BLaER1 treated with 17β-estradiol and CSF1 and Interleukin-3, amounts not matched to agents 10 nM and 100 nM (cell line): ENCODE results near the gene CKMT1B.
"Not testable (repeated sequence)": the region's sequence is repeated elsewhere in the genome, so short reads cannot be mapped to it uniquely, and the experiment has no call there.

ENCODE experiments used
- H3K27ac ChIP-seq, 11 experiments: shearing (Covaris generic); formaldehyde crosslinking; 2 replicates each; pipeline ENCODE4 v1.8.1; 2022
- H3K27me3 ChIP-seq, 11 experiments: shearing (Covaris generic); formaldehyde crosslinking; 2 replicates each; pipeline ENCODE4 v1.8.1; 2022
- H3K36me3 ChIP-seq, 11 experiments: shearing (Covaris generic); formaldehyde crosslinking; 2 replicates each; pipeline ENCODE4 v1.8.1; 2022
- H3K4me1 ChIP-seq, 10 experiments: shearing (Covaris generic); formaldehyde crosslinking; 2 replicates each; pipeline ENCODE4 v1.8.1; 2022
- H3K4me2 ChIP-seq, 11 experiments: shearing (Covaris generic); formaldehyde crosslinking; 2 replicates each; pipeline ENCODE4 v1.8.1; 2022
- H3K4me3 ChIP-seq, 10 experiments: shearing (Covaris generic); formaldehyde crosslinking; 2 replicates each; pipeline ENCODE4 v1.8.1; 2022
- H3K9ac ChIP-seq, 11 experiments: shearing (Covaris generic); formaldehyde crosslinking; 2 replicates each; pipeline ENCODE4 v1.8.1; 2022
- H3K9me3 ChIP-seq, 11 experiments: shearing (Covaris generic); formaldehyde crosslinking; replicated peaks in 1 of 11; 2 replicates each; pipeline ENCODE4 v1.8.1; 2022
- H4K20me1 ChIP-seq, 11 experiments: shearing (Covaris generic); formaldehyde crosslinking; 2 replicates each; pipeline ENCODE4 v1.8.1; 2022
- Cebpa-rat ChIP-seq, 11 experiments: shearing (Covaris generic); IDR thresholded peaks; 2 replicates each; pipeline ENCODE4 v1.8.1; 2022

CKMT1B gene

DNA sequence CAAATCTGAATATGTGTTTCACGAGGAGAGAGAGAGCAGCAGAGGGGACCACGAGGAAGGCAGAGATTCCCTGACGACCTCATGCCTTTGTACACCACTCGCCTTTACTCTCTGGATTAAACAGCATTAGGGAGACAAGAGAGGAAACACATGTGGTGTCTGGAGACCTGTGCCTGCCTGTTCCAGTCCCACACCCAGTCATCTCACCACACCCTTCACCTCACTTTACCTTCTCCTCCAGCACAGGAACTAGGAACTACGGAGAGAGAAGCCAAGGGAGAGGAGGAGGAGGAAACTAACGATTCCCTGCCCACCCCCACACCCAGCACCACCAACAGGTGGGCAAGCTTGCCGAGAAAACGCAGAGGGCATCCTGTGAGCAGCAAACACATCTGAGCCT lies 986 bp upstream of the CKMT1B start:
- H4K20me1 ChIP-seq, H3K9me3 ChIP-seq, H3K4me1 ChIP-seq, H3K9ac ChIP-seq, H3K4me2 ChIP-seq, H3K4me3 ChIP-seq, H3K36me3 ChIP-seq, H3K27ac ChIP-seq, H3K27me3 ChIP-seq: not testable (repeated sequence)

DNA sequence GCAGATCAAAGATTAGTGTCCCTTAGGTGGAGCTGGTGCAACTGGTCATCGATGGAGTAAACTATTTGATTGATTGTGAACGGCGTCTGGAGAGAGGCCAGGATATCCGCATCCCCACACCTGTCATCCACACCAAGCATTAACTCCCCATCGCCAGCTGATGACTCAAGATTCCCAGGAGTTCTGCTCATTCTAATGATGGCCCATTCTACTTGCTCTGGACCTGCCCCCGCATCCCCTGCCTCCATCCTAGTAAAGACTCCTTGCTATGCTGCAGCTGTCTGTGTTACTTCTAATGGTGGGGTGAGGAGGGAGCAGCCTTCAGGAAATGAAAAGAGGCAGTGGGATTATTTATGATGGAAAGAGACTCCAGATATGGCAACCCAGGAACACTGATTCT lies 5.3 kb downstream of the CKMT1B start:
- H3K4me1 ChIP-seq, H3K27ac ChIP-seq, H3K4me2 ChIP-seq, H3K27me3 ChIP-seq, H3K9me3 ChIP-seq, H3K9ac ChIP-seq, H3K36me3 ChIP-seq, H3K4me3 ChIP-seq, H4K20me1 ChIP-seq: not testable (repeated sequence)

DNA sequence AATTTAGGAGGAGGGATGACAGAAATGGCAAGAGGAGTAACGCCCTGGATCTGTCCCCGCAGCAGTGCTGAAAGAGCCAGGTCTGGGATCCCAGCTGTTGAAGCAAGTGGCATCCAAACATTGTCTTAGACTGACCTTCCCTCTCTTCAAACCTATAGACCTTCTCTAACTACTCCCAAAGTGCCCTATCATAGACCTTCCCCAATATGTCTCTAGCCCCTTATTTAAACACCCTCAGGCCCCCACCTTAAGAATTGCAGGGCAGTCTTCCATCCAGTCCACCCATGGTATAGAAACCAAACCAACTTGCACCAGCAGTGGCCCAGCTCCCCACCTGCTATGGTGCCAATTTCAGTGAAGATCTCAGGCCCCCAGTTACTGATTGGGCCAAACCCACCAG lies 6.4 kb downstream of the CKMT1B start:
- H3K4me1 ChIP-seq, H3K9ac ChIP-seq, H4K20me1 ChIP-seq, H3K36me3 ChIP-seq, H3K4me3 ChIP-seq, H3K27me3 ChIP-seq, H3K27ac ChIP-seq, H3K9me3 ChIP-seq, H3K4me2 ChIP-seq: not testable (repeated sequence)

DNA sequence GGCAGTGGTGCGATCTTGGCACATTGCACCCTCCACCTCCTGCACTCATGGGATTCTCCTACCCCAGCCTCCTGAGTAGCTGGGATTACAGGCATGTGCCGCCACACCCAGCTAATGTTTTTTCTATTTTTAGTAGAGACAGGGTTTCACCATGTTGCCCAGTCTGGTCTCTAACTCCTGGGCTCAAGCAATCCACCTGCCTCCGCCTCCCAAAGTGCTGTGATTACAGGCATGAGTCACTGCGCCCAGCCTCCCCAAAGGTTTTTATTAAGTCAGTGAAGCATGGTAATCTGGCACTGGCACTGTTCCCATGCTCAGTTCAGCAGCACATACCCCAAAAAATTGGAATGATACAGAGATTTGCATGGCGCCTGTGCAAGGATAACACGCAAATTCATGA lies 8.4 kb downstream of the CKMT1B start:
- H3K9ac ChIP-seq, H3K4me3 ChIP-seq, H4K20me1 ChIP-seq, H3K9me3 ChIP-seq, H3K27me3 ChIP-seq, H3K4me1 ChIP-seq, H3K36me3 ChIP-seq, H3K27ac ChIP-seq, H3K4me2 ChIP-seq: not testable (repeated sequence)

DNA sequence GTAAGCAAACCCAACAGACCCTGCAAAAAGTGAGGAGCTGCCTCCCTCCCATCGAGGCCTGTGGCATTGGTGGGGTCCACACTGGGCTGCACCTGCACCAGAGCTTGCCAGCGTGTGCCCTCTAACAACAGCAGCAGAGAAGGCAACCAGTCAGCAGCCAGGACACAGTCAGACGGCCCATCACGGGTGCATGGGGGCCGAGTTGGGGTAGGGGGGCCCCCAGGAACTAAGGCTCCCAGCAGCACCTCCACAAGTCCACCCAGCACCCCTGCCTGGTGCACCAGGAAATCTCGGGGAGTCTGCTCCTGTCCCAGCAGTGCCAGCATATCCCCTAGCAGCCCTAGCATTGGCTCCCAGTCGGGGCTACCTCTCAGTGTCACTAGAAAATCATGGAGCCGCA lies 23.9 kb downstream of the CKMT1B start:
- not testable (repeated sequence) for H3K4me2 ChIP-seq, H3K27ac ChIP-seq, H3K9ac ChIP-seq, H3K4me1 ChIP-seq, H3K36me3 ChIP-seq, H4K20me1 ChIP-seq, H3K9me3 ChIP-seq, H3K4me3 ChIP-seq, H3K27me3 ChIP-seq

DNA sequence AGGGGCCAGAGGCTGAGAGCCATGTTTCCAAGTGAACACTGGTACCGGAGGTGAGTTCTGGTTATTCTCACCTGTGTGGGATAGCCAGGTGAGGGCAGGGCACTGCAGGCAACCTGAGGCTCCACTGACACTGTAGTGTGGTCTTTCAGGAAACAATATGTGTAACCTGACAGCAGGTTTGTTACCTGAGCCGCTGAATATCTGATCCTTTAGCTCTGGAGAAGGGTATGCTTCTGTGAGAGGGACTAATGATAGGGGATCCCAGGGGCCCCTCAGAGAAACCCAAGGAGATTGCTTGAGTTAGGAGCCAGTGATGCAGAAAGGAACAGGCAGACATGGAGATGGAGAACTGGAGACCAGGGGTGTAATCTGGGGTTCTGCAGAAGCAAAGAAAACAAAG lies 24.9 kb downstream of the CKMT1B start, which contains the start of gene STRC:
TSS of gene STRC (minus strand) at position 101 of the 400 bp plus-strand sequence. CDS start at position 23, 78 bp downstream.
- H3K9me3 ChIP-seq, H3K9ac ChIP-seq, H3K4me3 ChIP-seq, H3K4me1 ChIP-seq, H3K27me3 ChIP-seq, H3K4me2 ChIP-seq, H3K36me3 ChIP-seq, H3K27ac ChIP-seq, H4K20me1 ChIP-seq: not testable (repeated sequence)

DNA sequence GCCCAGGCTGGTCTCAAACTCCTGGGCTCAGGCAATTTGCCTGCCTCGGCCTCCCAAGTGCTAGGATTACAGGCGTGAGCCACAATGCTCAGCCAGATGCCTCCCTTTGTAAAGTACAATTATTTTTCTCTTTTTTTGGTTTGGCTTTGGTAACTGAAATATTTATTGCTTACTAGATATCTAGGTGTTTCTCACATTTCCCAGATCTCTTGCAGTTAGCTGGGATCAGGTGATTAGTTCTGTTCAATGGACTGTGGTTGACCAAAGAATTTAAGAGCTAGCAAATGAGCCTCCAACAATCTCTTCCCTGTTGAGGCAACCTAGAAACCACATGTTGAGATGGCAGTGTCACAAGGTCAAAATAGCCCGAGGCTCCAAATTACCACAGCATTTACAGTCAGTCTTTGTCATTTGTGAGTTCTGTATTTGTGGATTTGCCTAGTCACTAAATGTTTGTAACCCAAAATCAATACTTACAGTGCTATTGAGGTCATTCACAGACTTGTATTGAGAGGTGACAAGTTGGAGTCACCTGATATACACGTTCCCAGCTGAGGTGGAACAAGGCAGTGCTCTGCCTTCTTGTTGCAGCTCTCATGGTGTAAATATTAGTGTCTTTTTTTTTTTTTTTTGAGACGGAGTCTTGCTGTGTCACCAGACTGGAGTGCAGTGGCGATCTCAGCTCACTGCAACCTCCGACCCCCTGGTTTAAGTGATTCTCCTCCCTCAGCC lies 28.4 kb downstream of the CKMT1B start:
- H3K27me3 ChIP-seq, H3K27ac ChIP-seq, H4K20me1 ChIP-seq, H3K4me3 ChIP-seq, H3K9me3 ChIP-seq, H3K9ac ChIP-seq, H3K36me3 ChIP-seq, H3K4me1 ChIP-seq, H3K4me2 ChIP-seq: not testable (repeated sequence)

DNA sequence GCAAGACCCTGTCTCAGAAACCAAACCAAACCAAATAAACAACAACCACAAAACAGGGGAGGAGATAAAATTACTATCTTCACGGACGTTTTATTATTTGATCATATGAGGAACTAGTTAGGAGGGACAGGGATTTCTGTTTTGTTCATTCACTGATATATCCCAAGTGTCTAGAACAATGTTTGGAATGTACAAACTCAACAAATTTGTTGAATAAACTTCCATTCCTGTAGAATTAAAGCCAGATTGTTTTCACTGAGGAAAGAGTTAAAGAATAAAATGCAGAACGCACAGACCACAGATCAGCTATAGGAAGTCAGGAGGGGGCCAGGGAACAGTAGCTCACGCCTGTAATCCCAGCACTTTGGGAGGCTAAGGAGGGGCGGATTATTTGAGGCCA lies 31.3 kb downstream of the CKMT1B start:
- no peaks in the 10 kb centered on the region for H3K36me3 ChIP-seq
- no peaks in the 10 kb centered on the region for H3K9me3 ChIP-seq
- no peak overlapping the region for H3K27ac ChIP-seq
- H3K4me2 ChIP-seq: no peak overlapping the region
- H3K4me1 ChIP-seq: peaks cover 0 to 7% (median 0%) of the 10 kb centered on the region in 10 experiments; a peak in 2 of 20 replicates
- H3K9ac ChIP-seq: no peak overlapping the region
- no peaks in the 10 kb centered on the region for H4K20me1 ChIP-seq
- no peak overlapping the region for H3K4me3 ChIP-seq
- TF ChIP-seq Cebpa-rat (IDR thresholded peaks at IDR 0.05): no peak
- no peaks in the 10 kb centered on the region for H3K27me3 ChIP-seq

DNA sequence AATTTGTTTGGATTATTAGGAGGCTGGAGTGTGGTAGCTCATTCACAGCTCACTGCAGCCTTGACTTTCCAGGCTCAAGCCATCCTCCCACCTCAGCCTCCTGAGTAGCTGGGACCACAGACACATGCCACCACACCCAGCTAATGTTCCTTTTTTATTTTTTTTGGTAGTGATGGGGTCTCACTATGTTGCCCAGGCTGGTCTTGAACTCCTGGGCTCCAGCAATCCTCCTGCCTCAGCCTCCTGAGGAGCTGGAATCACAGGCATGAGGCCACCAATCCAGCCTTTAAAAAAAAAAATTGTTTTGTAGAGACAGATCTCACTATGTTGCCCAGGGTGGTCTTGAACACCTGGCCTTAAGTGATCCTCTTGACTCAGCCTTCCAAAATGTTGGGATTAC lies 33.1 kb downstream of the CKMT1B start:
- H3K4me1 ChIP-seq, H3K9me3 ChIP-seq, H3K36me3 ChIP-seq, H4K20me1 ChIP-seq, H3K27ac ChIP-seq, H3K4me3 ChIP-seq, H3K27me3 ChIP-seq, H3K9ac ChIP-seq, H3K4me2 ChIP-seq: not testable (repeated sequence)

DNA sequence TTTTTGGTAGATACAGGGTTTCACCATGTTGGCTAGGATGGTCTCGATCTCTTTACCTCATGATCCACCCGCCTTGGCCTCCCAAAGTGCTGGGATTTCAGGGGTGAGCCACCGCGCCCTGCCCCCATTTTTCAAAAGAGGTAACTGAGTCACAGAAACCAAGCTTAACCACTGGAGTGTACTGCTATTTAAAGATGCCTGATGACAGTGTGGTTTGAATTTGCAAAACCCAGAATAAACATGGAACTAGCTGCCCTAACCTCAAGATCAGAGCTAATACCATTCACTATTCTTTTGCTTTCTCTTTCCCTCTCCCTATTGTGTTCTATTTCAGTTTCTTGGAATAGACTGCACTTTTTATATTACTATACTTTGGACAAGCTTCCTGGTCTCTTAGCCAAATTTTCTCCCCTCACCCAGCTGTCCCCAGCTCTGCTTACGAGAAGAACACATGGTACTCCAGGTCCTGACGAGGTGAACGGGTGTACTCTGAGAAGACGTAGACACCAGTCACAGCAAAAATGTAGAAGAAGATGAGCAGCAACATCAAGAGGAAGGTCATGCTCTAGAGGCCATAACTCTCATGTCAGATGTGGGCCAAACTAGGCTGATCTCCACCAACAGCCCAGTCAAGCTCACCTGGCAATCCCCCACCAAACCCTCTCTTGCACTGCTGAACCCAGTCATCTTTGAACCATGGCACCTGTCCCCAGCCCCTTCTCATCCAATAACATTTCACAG lies 44.8 kb downstream of the CKMT1B start:
- H3K9me3 ChIP-seq, H3K27me3 ChIP-seq, H3K27ac ChIP-seq, H3K36me3 ChIP-seq, H4K20me1 ChIP-seq, H3K9ac ChIP-seq, H3K4me1 ChIP-seq, H3K4me3 ChIP-seq: not testable (repeated sequence)
- 0 out of 22 replicates have a peak overlapping the region, but pooled peaks of 1 of the 11 experiments have one; percentile 3 for H3K4me2 ChIP-seq
